Measurements from ENCODE around the gene CWC25. TPM values are rescaled to one million over a fixed set of nuclear protein-coding genes. Genes with fewer than 3 reads are reported as not detected.

Gene CWC25
- total and polyA plus RNA-seq, 2 experiments from 2014 or later: 11.6 to 29.8 TPM

GRCh38 chr17:38797158-38797490 lies 28.0 kb downstream of the CWC25 start:
- Histone ChIP-seq H3F3A (replicated peaks; ENCODE audit: low read depth) (peaks cover 10% of the 10 kb centered on the region; the same call in 1 of the 2 replicates), H4K20me1 (replicated peaks; ENCODE audit: insufficient read depth) (peaks cover 29% of the 10 kb centered on the region), H3K36me3 (ENCODE audit: insufficient read depth) (peaks cover 12% of the 10 kb centered on the region; the same call in 1 of the 2 replicates), H3K4me3 (no peak overlapping the region; the same call in 1 of the 2 replicates), H3K4me1 (ENCODE audit: insufficient read depth) (peaks cover 16% of the 10 kb centered on the region), H2AFZ (no peak overlapping the region), H3K79me2 (replicated peaks; ENCODE audit: insufficient read depth) (peaks cover 66% of the 10 kb centered on the region), H3K27me3 (ENCODE audit: insufficient read depth) (no peaks in the 10 kb centered on the region), H3K4me2 (peak overlapping the region; percentile 98; the same call in 1 of the 2 replicates), H3K27ac (ENCODE audit: low read depth) (no peak overlapping the region), H3K9me2 (ENCODE audit: insufficient read depth) (no peaks in the 10 kb centered on the region)
- DNase-seq (ENCODE audit: low spot score): no peak
- Mint-ChIP-seq H3K27ac (0 out of 2 replicates have a peak overlapping the region, but pooled peaks have one; percentile 12), H3K4me3 (peak overlapping the region; percentile 25), H3K36me3 (ENCODE audit: low read depth) (peaks cover 52% of the 10 kb centered on the region), H3K9me3 (peaks cover 2% of the 10 kb centered on the region; the same call in 2 of the 3 replicates), H3K27me3 (ENCODE audit: insufficient read depth, low read depth, poor library complexity) (peaks cover 4% of the 10 kb centered on the region), H3K4me1 (peaks cover 23% of the 10 kb centered on the region)
- no peak for ATAC-seq
- no peak for TF ChIP-seq STAT1 (IDR thresholded peaks at IDR 0.05; ENCODE audit: unreplicated experiment)
- no peak for TF ChIP-seq ZNF114 (CRISPR knock-in tag; IDR thresholded peaks at IDR 0.05)
- no peak for TF ChIP-seq REST (IDR thresholded peaks at IDR 0.05; ENCODE audit: unreplicated experiment)
- TF ChIP-seq ETS1 (IDR thresholded peaks at IDR 0.05): no peak
- no peak for TF ChIP-seq EZH2phosphoT487 (IDR thresholded peaks at IDR 0.05; ENCODE audit: unreplicated experiment)
- TF ChIP-seq ZNF462 (CRISPR knock-in tag; IDR thresholded peaks at IDR 0.05): no peak
- TF ChIP-seq ZNF331 (CRISPR knock-in tag; IDR thresholded peaks at IDR 0.05; ENCODE audit: low read depth): no peak
- no peak for TF ChIP-seq CREB1 (CRISPR knock-in tag; IDR thresholded peaks at IDR 0.05; ENCODE audit: low read depth)
- no peak for TF ChIP-seq CTCF (conservative IDR thresholded peaks at IDR 0.05; ENCODE audit: low read depth in 2 of 2)
- TF ChIP-seq NANOG (IDR thresholded peaks at IDR 0.05; ENCODE audit: borderline replicate concordance): no peak
- TF ChIP-seq POLR2AphosphoS5 (IDR thresholded peaks at IDR 0.05; ENCODE audit: low read depth): no peak
- TF ChIP-seq JUNB (IDR thresholded peaks at IDR 0.05; ENCODE audit: unreplicated experiment): no peak
- no peak for TF ChIP-seq EZH2 (IDR thresholded peaks at IDR 0.05; ENCODE audit: low read depth, unreplicated experiment)

Measured in GM23338 (cell line).